ENCODE results near the gene PRKCH. TPM values are rescaled to one million over a fixed set of nuclear protein-coding genes. Genes with fewer than 3 reads are reported as not detected.
"Not testable (repeated sequence)": the region's sequence is repeated elsewhere in the genome, so short reads cannot be mapped to it uniquely, and the experiment has no call there.

PRKCH gene
- total RNA-seq, 1 donor from 2014 or later: 6.6 TPM

GRCh38 chr14:61308198-61308597, 13.2 kb upstream of the PRKCH start:
- no peak for DNase-seq (ENCODE audit: low read depth)

DNA sequence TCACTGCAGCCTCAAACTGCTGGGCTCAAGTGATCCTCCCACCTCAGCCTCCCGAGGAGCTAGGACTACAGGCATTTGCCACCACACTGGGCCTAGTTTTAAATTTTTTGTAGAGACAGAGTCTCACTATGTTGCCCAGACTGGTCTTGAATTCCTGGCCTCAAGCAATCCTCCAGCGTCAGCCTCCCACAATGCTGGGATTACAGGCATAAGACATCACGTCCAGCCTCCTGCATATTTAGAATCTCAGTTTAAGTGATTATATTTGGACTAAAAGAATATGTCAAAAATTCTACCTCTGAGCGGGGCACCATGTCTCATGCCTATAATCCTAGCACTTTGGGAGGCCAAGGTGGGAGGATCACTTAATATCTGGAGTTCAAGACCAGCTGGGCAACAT, 12.7 kb upstream of the PRKCH start:
- DNase-seq (ENCODE audit: low read depth): not testable (repeated sequence)

GRCh38 chr14:61315313-61315712, 6.1 kb upstream of the PRKCH start:
- DNase-seq (ENCODE audit: low read depth): no peak

- DNase-seq (ENCODE audit: low read depth): no peak
Observed at GRCh38 chr14:61319086-61319485, 2.3 kb upstream of the PRKCH start.

- no peak for DNase-seq (ENCODE audit: low read depth)
Observed at GRCh38 chr14:61319706-61320105, 1.7 kb upstream of the PRKCH start.

GRCh38 chr14:61320170-61320569, 1.2 kb upstream of the PRKCH start:
- DNase-seq (ENCODE audit: low read depth): not testable (repeated sequence)

GRCh38 chr14:61320806-61321384, 484 bp upstream of the PRKCH start:
- DNase-seq (ENCODE audit: low read depth): no peak

DNA sequence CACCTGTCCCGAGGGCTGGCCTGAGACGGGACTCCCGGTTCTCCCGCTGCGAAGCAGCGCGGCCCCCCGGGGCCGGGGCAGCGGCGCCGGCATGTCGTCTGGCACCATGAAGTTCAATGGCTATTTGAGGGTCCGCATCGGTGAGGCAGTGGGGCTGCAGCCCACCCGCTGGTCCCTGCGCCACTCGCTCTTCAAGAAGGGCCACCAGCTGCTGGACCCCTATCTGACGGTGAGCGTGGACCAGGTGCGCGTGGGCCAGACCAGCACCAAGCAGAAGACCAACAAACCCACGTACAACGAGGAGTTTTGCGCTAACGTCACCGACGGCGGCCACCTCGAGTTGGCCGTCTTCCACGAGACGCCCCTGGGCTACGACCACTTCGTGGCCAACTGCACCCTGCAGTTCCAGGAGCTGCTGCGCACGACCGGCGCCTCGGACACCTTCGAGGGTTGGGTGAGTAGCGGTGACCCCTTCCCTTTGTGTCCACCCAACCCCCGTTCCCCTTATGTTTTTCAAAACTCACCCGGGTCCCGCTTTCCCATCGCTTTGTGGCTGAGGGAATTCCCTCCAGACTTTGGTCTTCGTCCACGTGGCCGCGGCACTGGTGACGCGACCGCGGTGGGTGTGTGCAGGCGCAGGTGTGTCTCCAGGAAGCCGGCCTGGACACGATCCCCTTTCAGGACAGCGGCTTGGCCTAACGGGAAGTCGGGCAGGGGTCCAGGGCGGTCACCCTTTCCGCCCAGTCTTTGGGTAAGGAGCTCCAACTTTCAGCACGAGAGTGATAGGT, 826 bp downstream of the PRKCH start:
- no peak for DNase-seq (ENCODE audit: low read depth)

- DNase-seq (ENCODE audit: low read depth): peak; percentile 5
Observed at GRCh38 chr14:61322799-61323290, 1.5 kb downstream of the PRKCH start.

DNA sequence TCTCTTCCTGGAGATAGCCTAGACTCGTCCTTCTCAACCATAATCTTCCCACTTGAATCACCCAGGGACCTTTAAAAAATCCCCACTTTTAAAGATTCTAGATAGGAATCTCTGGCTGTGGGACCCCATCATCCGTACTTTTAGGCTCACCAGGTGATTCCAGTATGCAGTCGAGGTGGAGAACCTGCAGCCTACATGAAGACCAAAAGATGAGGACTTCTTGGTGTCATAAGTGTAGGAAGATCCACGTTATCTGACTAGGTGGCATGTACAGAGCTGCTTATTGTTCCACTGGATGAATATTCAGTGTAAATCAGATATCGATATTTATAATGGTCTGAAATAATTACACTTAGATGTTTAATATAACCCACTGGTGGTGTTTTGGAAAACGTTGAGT, 2.6 kb downstream of the PRKCH start:
- no peak for DNase-seq (ENCODE audit: low read depth)

GRCh38 chr14:61325166-61325565, 3.8 kb downstream of the PRKCH start:
- DNase-seq (ENCODE audit: low read depth): no peak

DNA sequence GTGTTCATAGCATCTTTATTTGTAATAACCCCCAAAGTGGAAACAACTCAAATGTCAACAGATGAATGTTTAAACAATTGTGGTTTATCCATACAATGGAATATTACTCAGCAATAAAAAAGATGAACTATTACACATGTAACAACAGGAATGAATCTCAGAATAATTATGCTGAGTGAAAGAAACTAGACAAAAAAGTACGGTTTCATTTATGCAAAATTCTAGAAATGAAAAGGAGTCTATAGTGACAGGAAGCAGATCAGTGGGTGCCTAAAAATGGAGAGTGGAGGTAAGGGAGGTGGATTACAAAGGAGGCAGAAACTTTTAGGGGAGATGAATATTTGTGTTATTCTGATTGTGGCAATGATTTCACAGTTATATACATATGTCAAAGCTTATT, 4.8 kb downstream of the PRKCH start:
- DNase-seq (ENCODE audit: low read depth): no peak

GRCh38 chr14:61326847-61327246, 5.5 kb downstream of the PRKCH start:
- DNase-seq (ENCODE audit: low read depth): no peak

GRCh38 chr14:61328626-61329262, 7.4 kb downstream of the PRKCH start:
- no peak for DNase-seq (ENCODE audit: low read depth)

GRCh38 chr14:61329478-61330051, 8.2 kb downstream of the PRKCH start:
- DNase-seq (ENCODE audit: low read depth): no peak

GRCh38 chr14:61330511-61330910, 9.1 kb downstream of the PRKCH start:
- no peak for DNase-seq (ENCODE audit: low read depth)

- no peak for DNase-seq (ENCODE audit: low read depth)
Observed at GRCh38 chr14:61331992-61332657, 10.7 kb downstream of the PRKCH start.

DNA sequence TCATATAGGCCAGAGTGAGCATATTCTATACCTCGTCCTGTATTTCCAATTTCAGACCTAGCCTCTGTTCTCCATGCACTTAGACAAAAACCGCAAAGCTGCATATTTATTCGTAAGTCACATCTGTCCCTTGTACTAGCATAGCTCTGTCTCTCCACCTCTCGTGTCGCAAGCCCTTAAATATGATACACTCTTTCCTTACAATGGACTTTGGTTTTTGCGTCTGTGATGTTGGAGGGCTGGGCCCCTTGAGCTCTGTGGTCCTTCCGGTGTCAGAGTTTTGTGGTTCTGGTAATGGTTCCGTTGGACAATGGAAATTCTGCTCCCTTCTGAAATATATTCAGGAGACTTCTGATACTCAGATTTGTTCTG, 11.3 kb downstream of the PRKCH start:
- DNase-seq (ENCODE audit: low read depth): no peak

DNA sequence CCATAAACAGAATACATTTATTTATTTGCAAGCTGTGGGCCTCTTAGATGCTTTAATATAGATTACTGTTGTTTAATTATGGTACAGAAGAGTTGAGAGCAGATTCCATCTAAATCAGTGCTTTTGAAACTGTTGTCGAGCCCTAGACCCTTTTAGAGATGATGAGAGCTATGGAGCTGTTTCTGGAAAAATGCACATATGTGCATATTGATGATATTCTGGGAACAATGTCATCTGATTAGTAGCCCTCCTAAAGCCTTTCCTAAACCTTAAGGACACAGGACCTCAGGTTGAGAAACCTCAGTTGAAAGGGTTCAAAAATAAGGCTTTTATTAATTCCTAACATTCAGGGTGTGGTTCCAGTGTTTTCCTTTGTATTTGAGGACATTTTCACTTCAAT, 11.7 kb downstream of the PRKCH start:
- no peak for DNase-seq (ENCODE audit: low read depth)

- DNase-seq (ENCODE audit: low read depth): no peak
Observed at GRCh38 chr14:61334197-61334701, 12.9 kb downstream of the PRKCH start.

GRCh38 chr14:61335049-61335448, 13.7 kb downstream of the PRKCH start:
- no peak for DNase-seq (ENCODE audit: low read depth)

All from renal cortical epithelial cell (primary cell).